ENCODE results near the gene ZNF541.

Gene ZNF541

DNA sequence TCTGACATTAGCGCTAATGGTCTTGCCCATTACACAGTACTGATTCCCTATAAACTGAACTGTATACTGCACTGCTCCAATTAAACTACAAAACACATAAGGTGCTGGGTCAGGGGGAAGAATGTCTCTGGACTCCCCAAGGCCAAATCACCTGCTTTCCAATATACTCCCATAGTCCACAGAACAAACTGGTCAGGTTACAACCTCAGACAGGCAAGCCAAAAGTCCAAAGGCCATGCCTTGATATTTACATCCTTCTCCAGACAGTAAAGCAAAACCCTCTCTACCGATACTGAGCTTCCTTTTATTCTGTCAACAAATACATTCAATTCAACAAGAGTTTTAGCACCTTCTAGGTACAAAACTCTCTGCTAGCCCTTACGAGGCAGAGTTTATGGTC lies 8.9 kb downstream of the ZNF541 start:
- Histone ChIP-seq H3K4me3 (ENCODE audit: low read length) (no peak overlapping the region), H3K27me3 (ENCODE audit: control insufficient read depth, insufficient read depth, low read length) (peaks cover 3% of the 10 kb centered on the region), H3K4me1 (ENCODE audit: control insufficient read depth, insufficient read depth, low read length) (peaks cover 2% of the 10 kb centered on the region), H3K36me3 (ENCODE audit: insufficient read depth, low read length) (no peaks in the 10 kb centered on the region), H3K9me3 (replicated peaks; ENCODE audit: low read length) (no peaks in the 10 kb centered on the region), H3K4me2 (ENCODE audit: low read length) (no peak overlapping the region), H3K9ac (ENCODE audit: low read depth, low read length) (no peak overlapping the region)

- Histone ChIP-seq H3K9ac (ENCODE audit: low read depth, low read length) (no peak overlapping the region), H3K9me3 (replicated peaks; ENCODE audit: low read length) (no peaks in the 10 kb centered on the region), H3K4me3 (ENCODE audit: low read length) (no peak overlapping the region), H3K4me1 (ENCODE audit: control insufficient read depth, insufficient read depth, low read length) (peaks cover 2% of the 10 kb centered on the region), H3K36me3 (ENCODE audit: insufficient read depth, low read length) (no peaks in the 10 kb centered on the region), H3K27me3 (ENCODE audit: control insufficient read depth, insufficient read depth, low read length) (peaks cover 3% of the 10 kb centered on the region), H3K4me2 (ENCODE audit: low read length) (no peak overlapping the region)
Observed at GRCh38 chr19:47561440-47562057, 11.4 kb downstream of the ZNF541 start.

- H3K4me1 ChIP-seq (ENCODE audit: control insufficient read depth, insufficient read depth, low read length): peaks cover 2% of the 10 kb centered on the region
Observed at GRCh38 chr19:47560999-47561398, 11.9 kb downstream of the ZNF541 start.

DNA sequence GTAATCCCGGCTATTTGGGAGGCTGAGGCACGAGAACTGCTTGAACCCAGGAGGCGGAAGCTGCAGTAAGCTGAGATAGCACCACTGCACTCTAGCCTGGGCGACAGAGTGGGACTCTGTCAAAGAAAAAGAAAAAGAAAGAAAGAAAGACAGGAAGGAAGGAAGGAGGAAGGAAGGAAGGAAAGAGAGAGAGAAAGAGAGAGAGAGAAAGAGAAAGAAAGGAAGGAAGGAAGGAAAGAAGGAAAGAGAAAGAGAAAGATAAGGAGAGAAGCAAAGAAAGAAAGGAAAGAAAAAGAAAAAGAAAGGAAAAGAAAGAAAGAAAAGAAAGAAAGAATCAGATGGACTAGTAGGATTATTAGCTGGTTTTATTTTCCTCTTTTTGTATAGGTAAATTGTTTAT lies 22.8 kb downstream of the ZNF541 start:
- peaks cover 32% of the 10 kb centered on the region for H3K27me3 ChIP-seq (ENCODE audit: control insufficient read depth, insufficient read depth, low read length)
- H3K4me2 ChIP-seq (ENCODE audit: low read length): no peak overlapping the region
- no peak overlapping the region for H3K9ac ChIP-seq (ENCODE audit: low read depth, low read length)
- no peaks in the 10 kb centered on the region for H3K36me3 ChIP-seq (ENCODE audit: insufficient read depth, low read length)
- H3K4me3 ChIP-seq (ENCODE audit: low read length): no peak overlapping the region
- H3K4me1 ChIP-seq (ENCODE audit: control insufficient read depth, insufficient read depth, low read length): peaks cover 4% of the 10 kb centered on the region
- no peaks in the 10 kb centered on the region for H3K9me3 ChIP-seq (replicated peaks; ENCODE audit: low read length)

More at GRCh38 chr19:47560999-47561398, 11.9 kb downstream of the ZNF541 start:
- Histone ChIP-seq H3K27me3 (ENCODE audit: control insufficient read depth, insufficient read depth, low read length) (peaks cover 3% of the 10 kb centered on the region), H3K9ac (ENCODE audit: low read depth, low read length) (no peak overlapping the region), H3K4me3 (ENCODE audit: low read length) (no peak overlapping the region), H3K4me2 (ENCODE audit: low read length) (no peak overlapping the region), H3K36me3 (ENCODE audit: insufficient read depth, low read length) (no peaks in the 10 kb centered on the region), H3K9me3 (replicated peaks; ENCODE audit: low read length) (no peaks in the 10 kb centered on the region)

DNA sequence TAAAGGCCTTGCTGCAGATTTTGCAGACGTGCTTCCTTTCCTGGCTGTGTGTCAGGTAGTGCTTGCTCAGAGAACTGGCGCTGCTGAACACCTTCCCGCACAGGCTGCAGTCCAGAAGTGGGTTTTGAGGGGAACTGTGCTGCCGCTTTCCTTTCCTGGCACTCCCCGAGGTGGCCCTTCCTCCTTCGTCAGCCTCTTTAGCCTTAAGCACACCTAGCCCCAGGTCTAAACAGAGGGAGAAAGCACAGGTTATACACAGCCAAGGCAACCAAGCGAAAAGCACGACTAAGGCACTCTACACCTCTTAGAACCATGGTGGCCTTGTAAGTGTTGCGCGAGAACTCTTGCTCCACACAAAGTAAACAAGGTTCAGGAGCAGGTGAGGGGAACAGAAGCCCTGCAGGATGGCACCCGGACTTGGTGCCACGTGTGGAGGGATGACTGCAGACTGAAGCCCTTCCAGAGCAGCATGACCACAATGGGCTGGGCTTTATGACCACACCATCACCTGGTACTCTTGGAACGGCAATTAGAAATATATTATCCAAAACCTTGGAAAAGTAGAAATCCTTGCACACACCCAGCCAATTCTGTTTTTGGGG lies 23.6 kb downstream of the ZNF541 start:
- Histone ChIP-seq H3K4me3 (ENCODE audit: low read length) (no peak overlapping the region), H3K36me3 (ENCODE audit: insufficient read depth, low read length) (no peaks in the 10 kb centered on the region), H3K27me3 (ENCODE audit: control insufficient read depth, insufficient read depth, low read length) (peaks cover 39% of the 10 kb centered on the region), H3K9me3 (replicated peaks; ENCODE audit: low read length) (no peaks in the 10 kb centered on the region), H3K9ac (ENCODE audit: low read depth, low read length) (no peak overlapping the region), H3K4me1 (ENCODE audit: control insufficient read depth, insufficient read depth, low read length) (peaks cover 5% of the 10 kb centered on the region), H3K4me2 (ENCODE audit: low read length) (no peak overlapping the region)

- no peak overlapping the region for H3K9ac ChIP-seq (ENCODE audit: low read depth, low read length)
- no peaks in the 10 kb centered on the region for H3K36me3 ChIP-seq (ENCODE audit: insufficient read depth, low read length)
- H3K4me3 ChIP-seq (ENCODE audit: low read length): no peak overlapping the region
- H3K27me3 ChIP-seq (ENCODE audit: control insufficient read depth, insufficient read depth, low read length): peaks cover 46% of the 10 kb centered on the region
- H3K4me2 ChIP-seq (ENCODE audit: low read length): no peak overlapping the region
- H3K9me3 ChIP-seq (replicated peaks; ENCODE audit: low read length): no peaks in the 10 kb centered on the region
- H3K4me1 ChIP-seq (ENCODE audit: control insufficient read depth, insufficient read depth, low read length): peaks cover 5% of the 10 kb centered on the region
Observed at GRCh38 chr19:47547199-47547598, 25.7 kb downstream of the ZNF541 start.

DNA sequence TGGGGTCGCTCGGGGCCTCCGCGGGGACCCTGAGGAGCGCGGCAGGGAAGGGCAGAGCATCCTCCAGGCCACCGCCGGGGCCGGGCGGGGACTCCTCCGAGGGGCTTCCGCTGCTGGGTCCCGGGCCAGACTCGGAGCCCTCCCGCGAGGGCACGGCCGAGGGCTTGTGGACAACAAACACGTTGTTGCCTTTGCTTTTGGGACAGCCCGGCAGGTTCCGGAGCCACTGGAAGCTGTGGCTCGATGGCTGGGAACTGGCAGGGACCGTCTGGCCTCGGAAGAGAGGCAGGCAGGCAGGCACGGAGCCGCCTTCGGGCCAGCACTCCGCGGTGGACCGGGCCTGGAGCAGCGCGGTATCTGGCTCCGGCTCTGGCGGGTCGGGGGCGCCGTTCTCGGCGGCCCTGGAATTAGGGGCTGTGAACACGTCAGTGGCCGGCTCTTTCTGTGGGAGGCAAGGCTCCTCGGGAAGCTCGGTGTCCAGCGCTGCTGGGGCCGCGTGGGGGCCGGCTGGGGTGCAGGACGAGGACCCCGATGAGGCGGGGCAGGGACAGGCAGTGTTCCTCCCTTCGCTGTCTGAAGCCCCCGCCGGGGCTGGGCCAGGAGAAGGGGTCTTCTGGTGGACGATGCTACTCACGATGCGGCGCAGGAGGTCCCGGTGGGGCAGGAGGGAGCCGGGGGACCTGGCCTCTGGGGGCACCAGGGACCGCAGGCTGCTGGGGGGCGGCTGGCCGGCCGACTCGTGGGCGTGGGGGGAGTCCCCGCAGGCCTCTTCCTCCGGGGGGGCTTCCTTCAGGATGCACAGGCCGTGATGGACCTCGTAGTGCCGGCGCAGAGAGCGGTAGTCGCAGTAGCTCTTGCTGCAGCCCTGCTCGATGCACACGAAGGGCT lies 27.6 kb downstream of the ZNF541 start:
- H3K4me2 ChIP-seq (ENCODE audit: low read length): peak overlapping the region; percentile 65
- H3K4me1 ChIP-seq (ENCODE audit: control insufficient read depth, insufficient read depth, low read length): peaks cover 10% of the 10 kb centered on the region
- no peak overlapping the region for H3K9ac ChIP-seq (ENCODE audit: low read depth, low read length)
- H3K9me3 ChIP-seq (replicated peaks; ENCODE audit: low read length): no peaks in the 10 kb centered on the region
- H3K4me3 ChIP-seq (ENCODE audit: low read length): no peak overlapping the region
- H3K36me3 ChIP-seq (ENCODE audit: insufficient read depth, low read length): no peaks in the 10 kb centered on the region
- H3K27me3 ChIP-seq (ENCODE audit: control insufficient read depth, insufficient read depth, low read length): peaks cover 46% of the 10 kb centered on the region

DNA sequence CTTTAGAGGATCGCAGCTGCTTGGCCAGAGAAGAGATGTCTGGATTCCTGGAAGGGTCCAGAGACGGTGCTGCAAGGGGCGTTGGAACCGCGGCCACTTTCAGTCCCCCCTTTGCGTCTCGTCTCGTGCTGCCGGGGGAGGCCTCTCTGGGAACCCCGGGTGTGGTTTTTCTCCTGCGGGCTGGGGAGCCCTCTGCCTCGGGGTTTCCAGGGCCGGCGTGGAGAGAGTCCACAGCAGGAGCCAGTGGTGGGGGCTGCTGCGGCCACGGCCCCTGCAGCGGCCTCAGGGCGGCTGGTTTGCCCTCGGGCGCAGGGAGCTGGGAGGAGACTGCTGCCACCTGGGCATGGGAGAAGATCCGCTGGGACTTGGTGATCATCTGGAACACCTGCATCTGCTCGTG lies 28.5 kb downstream of the ZNF541 start:
- no peak overlapping the region for H3K9ac ChIP-seq (ENCODE audit: low read depth, low read length)
- peaks cover 10% of the 10 kb centered on the region for H3K4me1 ChIP-seq (ENCODE audit: control insufficient read depth, insufficient read depth, low read length)
- no peak overlapping the region for H3K4me3 ChIP-seq (ENCODE audit: low read length)
- H3K9me3 ChIP-seq (replicated peaks; ENCODE audit: low read length): no peaks in the 10 kb centered on the region
- no peak overlapping the region for H3K4me2 ChIP-seq (ENCODE audit: low read length)
- H3K36me3 ChIP-seq (ENCODE audit: insufficient read depth, low read length): no peaks in the 10 kb centered on the region
- peaks cover 48% of the 10 kb centered on the region for H3K27me3 ChIP-seq (ENCODE audit: control insufficient read depth, insufficient read depth, low read length)

- Histone ChIP-seq H3K4me2 (ENCODE audit: low read length) (no peak overlapping the region), H3K4me1 (ENCODE audit: control insufficient read depth, insufficient read depth, low read length) (peaks cover 10% of the 10 kb centered on the region), H3K9ac (ENCODE audit: low read depth, low read length) (no peak overlapping the region), H3K9me3 (replicated peaks; ENCODE audit: low read length) (no peaks in the 10 kb centered on the region), H3K4me3 (ENCODE audit: low read length) (no peak overlapping the region), H3K36me3 (ENCODE audit: insufficient read depth, low read length) (no peaks in the 10 kb centered on the region), H3K27me3 (ENCODE audit: control insufficient read depth, insufficient read depth, low read length) (peaks cover 44% of the 10 kb centered on the region)
Observed at GRCh38 chr19:47544075-47544474, 28.9 kb downstream of the ZNF541 start.

- peaks cover 45% of the 10 kb centered on the region for H3K27me3 ChIP-seq (ENCODE audit: control insufficient read depth, insufficient read depth, low read length)
- H3K4me2 ChIP-seq (ENCODE audit: low read length): no peak overlapping the region
- H3K9me3 ChIP-seq (replicated peaks; ENCODE audit: low read length): no peaks in the 10 kb centered on the region
- H3K4me1 ChIP-seq (ENCODE audit: control insufficient read depth, insufficient read depth, low read length): peaks cover 10% of the 10 kb centered on the region
- no peaks in the 10 kb centered on the region for H3K36me3 ChIP-seq (ENCODE audit: insufficient read depth, low read length)
- no peak overlapping the region for H3K9ac ChIP-seq (ENCODE audit: low read depth, low read length)
- H3K4me3 ChIP-seq (ENCODE audit: low read length): no peak overlapping the region
Observed at GRCh38 chr19:47542030-47542475, 30.9 kb downstream of the ZNF541 start.

GRCh38 chr19:47541518-47541917 lies 31.4 kb downstream of the ZNF541 start:
- Histone ChIP-seq H3K9me3 (replicated peaks; ENCODE audit: low read length) (no peaks in the 10 kb centered on the region), H3K4me1 (ENCODE audit: control insufficient read depth, insufficient read depth, low read length) (peaks cover 10% of the 10 kb centered on the region), H3K4me2 (ENCODE audit: low read length) (no peak overlapping the region), H3K36me3 (ENCODE audit: insufficient read depth, low read length) (no peaks in the 10 kb centered on the region), H3K4me3 (ENCODE audit: low read length) (no peak overlapping the region), H3K9ac (ENCODE audit: low read depth, low read length) (no peak overlapping the region), H3K27me3 (ENCODE audit: control insufficient read depth, insufficient read depth, low read length) (peaks cover 43% of the 10 kb centered on the region)

All from skeletal muscle satellite cell (primary cell).